ENCODE measurements around the gene DNAJC16. TPM values are rescaled to one million over a fixed set of nuclear protein-coding genes. Genes with fewer than 3 reads are reported as not detected.
"Not testable (repeated sequence)": the region's sequence is repeated elsewhere in the genome, so short reads cannot be mapped to it uniquely, and the experiment has no call there.

Gene DNAJC16
- total and polyA plus RNA-seq, 4 donors: 16.2 to 27.7 (median 17.4) TPM

GRCh38 chr1:15595809-15596617 lies 69.4 kb downstream of the DNAJC16 start:
- no CpG with 5 or more reads among the region's 5 CpGs for WGBS (ENCODE audit: insufficient coverage)
- Histone ChIP-seq H3K36me3 (ENCODE audit: control insufficient read depth, insufficient read depth, low read length) (no peaks in the 10 kb centered on the region), H3K27ac (ENCODE audit: low read depth, low read length) (no peak overlapping the region), H3K4me3 (ENCODE audit: low read depth, low read length) (no peak overlapping the region), H3K9me3 (ENCODE audit: control insufficient read depth, insufficient read depth, low read length) (no peaks in the 10 kb centered on the region), H3K27me3 (ENCODE audit: control insufficient read depth, insufficient read depth, low read length) (peaks cover 2% of the 10 kb centered on the region), H3K4me1 (ENCODE audit: control insufficient read depth, insufficient read depth, low read length) (no peaks in the 10 kb centered on the region)
- no peak for DNase-seq (ENCODE audit: low read depth in 4 of 6, low spot score in 6 of 6)

GRCh38 chr1:15598436-15598835 lies 71.8 kb downstream of the DNAJC16 start:
- WGBS (ENCODE audit: insufficient coverage): no CpG with 5 or more reads among the region's 2 CpGs
- DNase-seq (ENCODE audit: low read depth in 4 of 6, low spot score in 6 of 6): no peak
- Histone ChIP-seq H3K36me3 (ENCODE audit: control insufficient read depth, insufficient read depth, low read length) (no peaks in the 10 kb centered on the region), H3K4me3 (ENCODE audit: low read depth, low read length) (no peak overlapping the region), H3K4me1 (ENCODE audit: control insufficient read depth, insufficient read depth, low read length) (peaks cover 6% of the 10 kb centered on the region), H3K27me3 (ENCODE audit: control insufficient read depth, insufficient read depth, low read length) (peaks cover 2% of the 10 kb centered on the region), H3K27ac (ENCODE audit: low read depth, low read length) (no peak overlapping the region), H3K9me3 (ENCODE audit: control insufficient read depth, insufficient read depth, low read length) (no peaks in the 10 kb centered on the region)

- peaks cover 13% of the 10 kb centered on the region for H3K4me1 ChIP-seq (ENCODE audit: control insufficient read depth, insufficient read depth, low read length)
- H3K27me3 ChIP-seq (ENCODE audit: control insufficient read depth, insufficient read depth, low read length): no peaks in the 10 kb centered on the region
- peak overlapping the region; percentile 92 for H3K27ac ChIP-seq (ENCODE audit: low read depth, low read length)
- no peaks in the 10 kb centered on the region for H3K36me3 ChIP-seq (ENCODE audit: control insufficient read depth, insufficient read depth, low read length)
- WGBS (ENCODE audit: insufficient coverage): under 1% methylated on average over 56 of the region's 56 CpGs
- H3K9me3 ChIP-seq (ENCODE audit: control insufficient read depth, insufficient read depth, low read length): no peaks in the 10 kb centered on the region
- peak overlapping the region; percentile 90 for H3K4me3 ChIP-seq (ENCODE audit: low read depth, low read length)
- peak; percentile 91 to 99 (median 94) for DNase-seq (ENCODE audit: low read depth in 4 of 6, low spot score in 6 of 6)
Measured at GRCh38 chr1:15603050-15603965, 76.7 kb downstream of the DNAJC16 start.

GRCh38 chr1:15603966-15604282 lies 77.3 kb downstream of the DNAJC16 start:
- Histone ChIP-seq H3K4me1 (ENCODE audit: control insufficient read depth, insufficient read depth, low read length) (peaks cover 13% of the 10 kb centered on the region), H3K27ac (ENCODE audit: low read depth, low read length) (peak overlapping the region; percentile 92), H3K4me3 (ENCODE audit: low read depth, low read length) (peak overlapping the region; percentile 90)
- WGBS (ENCODE audit: insufficient coverage): 74% methylated on average over 13 of the region's 13 CpGs
- not testable (repeated sequence) for H3K36me3 ChIP-seq (ENCODE audit: control insufficient read depth, insufficient read depth, low read length); H3K27me3 ChIP-seq (ENCODE audit: control insufficient read depth, insufficient read depth, low read length); H3K9me3 ChIP-seq (ENCODE audit: control insufficient read depth, insufficient read depth, low read length); DNase-seq (ENCODE audit: low read depth in 4 of 6, low spot score in 6 of 6)

- H3K27me3 ChIP-seq (ENCODE audit: control insufficient read depth, insufficient read depth, low read length); H3K36me3 ChIP-seq (ENCODE audit: control insufficient read depth, insufficient read depth, low read length); H3K27ac ChIP-seq (ENCODE audit: low read depth, low read length); DNase-seq (ENCODE audit: low read depth in 4 of 6, low spot score in 6 of 6); H3K9me3 ChIP-seq (ENCODE audit: control insufficient read depth, insufficient read depth, low read length); H3K4me3 ChIP-seq (ENCODE audit: low read depth, low read length): not testable (repeated sequence)
- WGBS (ENCODE audit: insufficient coverage): 96% methylated on average over 16 of the region's 21 CpGs
- H3K4me1 ChIP-seq (ENCODE audit: control insufficient read depth, insufficient read depth, low read length): peaks cover 13% of the 10 kb centered on the region
Measured at GRCh38 chr1:15604400-15604799, 77.8 kb downstream of the DNAJC16 start.

GRCh38 chr1:15605398-15606383 lies 79.0 kb downstream of the DNAJC16 start:
- Histone ChIP-seq H3K4me3 (ENCODE audit: low read depth, low read length) (no peak overlapping the region), H3K27me3 (ENCODE audit: control insufficient read depth, insufficient read depth, low read length) (no peaks in the 10 kb centered on the region), H3K36me3 (ENCODE audit: control insufficient read depth, insufficient read depth, low read length) (no peaks in the 10 kb centered on the region), H3K4me1 (ENCODE audit: control insufficient read depth, insufficient read depth, low read length) (peaks cover 13% of the 10 kb centered on the region), H3K27ac (ENCODE audit: low read depth, low read length) (no peak overlapping the region), H3K9me3 (ENCODE audit: control insufficient read depth, insufficient read depth, low read length) (no peaks in the 10 kb centered on the region)
- DNase-seq (ENCODE audit: low read depth in 4 of 6, low spot score in 6 of 6): no peak
- 82% methylated on average over 5 of the region's 11 CpGs for WGBS (ENCODE audit: insufficient coverage)

GRCh38 chr1:15609631-15610030 lies 83.0 kb downstream of the DNAJC16 start:
- no peak for DNase-seq (ENCODE audit: low read depth in 4 of 6, low spot score in 6 of 6)

GRCh38 chr1:15610167-15610566 lies 83.5 kb downstream of the DNAJC16 start:
- Histone ChIP-seq H3K27me3 (ENCODE audit: control insufficient read depth, insufficient read depth, low read length) (no peaks in the 10 kb centered on the region), H3K4me1 (ENCODE audit: control insufficient read depth, insufficient read depth, low read length) (no peaks in the 10 kb centered on the region), H3K27ac (ENCODE audit: low read depth, low read length) (no peak overlapping the region), H3K9me3 (ENCODE audit: control insufficient read depth, insufficient read depth, low read length) (no peaks in the 10 kb centered on the region), H3K36me3 (ENCODE audit: control insufficient read depth, insufficient read depth, low read length) (no peaks in the 10 kb centered on the region), H3K4me3 (ENCODE audit: low read depth, low read length) (no peak overlapping the region)
- WGBS (ENCODE audit: insufficient coverage): 50% methylated on average over 1 of the region's 4 CpGs
- DNase-seq (ENCODE audit: low read depth in 4 of 6, low spot score in 6 of 6): no peak

More at GRCh38 chr1:15609631-15610030, 83.0 kb downstream of the DNAJC16 start:
- no peaks in the 10 kb centered on the region for H3K4me1 ChIP-seq (ENCODE audit: control insufficient read depth, insufficient read depth, low read length)
- no peaks in the 10 kb centered on the region for H3K9me3 ChIP-seq (ENCODE audit: control insufficient read depth, insufficient read depth, low read length)
- no peak overlapping the region for H3K27ac ChIP-seq (ENCODE audit: low read depth, low read length)
- 89% methylated on average over 4 of the region's 7 CpGs for WGBS (ENCODE audit: insufficient coverage)
- no peaks in the 10 kb centered on the region for H3K36me3 ChIP-seq (ENCODE audit: control insufficient read depth, insufficient read depth, low read length)
- no peak overlapping the region for H3K4me3 ChIP-seq (ENCODE audit: low read depth, low read length)
- H3K27me3 ChIP-seq (ENCODE audit: control insufficient read depth, insufficient read depth, low read length): no peaks in the 10 kb centered on the region

Data from spinal cord (tissue), 10 donors.